ENCODE measurements around the gene FBXO40.

GRCh38 chr3:121581691-121582090, 11.5 kb upstream of the FBXO40 start:
- TF ChIP-seq, protein P1, sequence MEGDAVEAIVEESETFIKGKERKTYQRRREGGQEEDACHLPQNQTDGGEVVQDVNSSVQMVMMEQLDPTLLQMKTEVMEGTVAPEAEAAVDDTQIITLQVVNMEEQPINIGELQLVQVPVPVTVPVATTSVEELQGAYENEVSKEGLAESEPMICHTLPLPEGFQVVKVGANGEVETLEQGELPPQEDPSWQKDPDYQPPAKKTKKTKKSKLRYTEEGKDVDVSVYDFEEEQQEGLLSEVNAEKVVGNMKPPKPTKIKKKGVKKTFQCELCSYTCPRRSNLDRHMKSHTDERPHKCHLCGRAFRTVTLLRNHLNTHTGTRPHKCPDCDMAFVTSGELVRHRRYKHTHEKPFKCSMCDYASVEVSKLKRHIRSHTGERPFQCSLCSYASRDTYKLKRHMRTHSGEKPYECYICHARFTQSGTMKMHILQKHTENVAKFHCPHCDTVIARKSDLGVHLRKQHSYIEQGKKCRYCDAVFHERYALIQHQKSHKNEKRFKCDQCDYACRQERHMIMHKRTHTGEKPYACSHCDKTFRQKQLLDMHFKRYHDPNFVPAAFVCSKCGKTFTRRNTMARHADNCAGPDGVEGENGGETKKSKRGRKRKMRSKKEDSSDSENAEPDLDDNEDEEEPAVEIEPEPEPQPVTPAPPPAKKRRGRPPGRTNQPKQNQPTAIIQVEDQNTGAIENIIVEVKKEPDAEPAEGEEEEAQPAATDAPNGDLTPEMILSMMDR (conservative IDR thresholded peaks at IDR 0.05; ENCODE audit: low read depth, low read length): no peak
- TF ChIP-seq EZH2 (IDR thresholded peaks at IDR 0.05; ENCODE audit: borderline replicate concordance, low read depth, low read length, poor library complexity, severe bottlenecking): no peak
